ENCODE data around the gene CACNA2D4. TPM values are rescaled to one million over a fixed set of nuclear protein-coding genes. Genes with fewer than 3 reads are reported as not detected.

Gene CACNA2D4
- total and polyA plus RNA-seq, 8 donors, result 1.5 to 6.5 (median 1.9) TPM

- Histone ChIP-seq H3K4me1 (no peaks in the 10 kb centered on the region), H3K27me3 (peaks cover 18 to 79% of the 10 kb centered on the region in 2 donors), H3K27ac (no peak overlapping the region), H3K9me3 (no peaks in the 10 kb centered on the region), H3K36me3 (no peaks in the 10 kb centered on the region), H3K4me3 (no peak overlapping the region)
- peak in 1 of 4 donors; percentile 22 for DNase-seq
- intact Hi-C loops (cut with DNase I), result no loop called here
- TF ChIP-seq CTCF (IDR thresholded peaks at IDR 0.05), result no peak
- ATAC-seq, result no peak
Observed at GRCh38 chr12:1828856-1829255, 89.6 kb downstream of the CACNA2D4 start.

- no peaks in the 10 kb centered on the region for H3K4me1 ChIP-seq
- ATAC-seq (no peak), DNase-seq (peak in 1 of 4 donors; percentile 62)
- H3K4me3 ChIP-seq, result no peak overlapping the region
- no peak overlapping the region for H3K27ac ChIP-seq
- intact Hi-C loops (cut with DNase I), result no loop called here
- H3K27me3 ChIP-seq, result peaks cover 18 to 79% of the 10 kb centered on the region in 2 donors
- TF ChIP-seq CTCF (IDR thresholded peaks at IDR 0.05), result no peak
- no peaks in the 10 kb centered on the region for H3K36me3 ChIP-seq
- no peaks in the 10 kb centered on the region for H3K9me3 ChIP-seq
Observed at GRCh38 chr12:1827826-1828805, 90.3 kb downstream of the CACNA2D4 start.

GRCh38 chr12:1826867-1827705 is 91.4 kb downstream of the CACNA2D4 start:
- no peak for ATAC-seq
- TF ChIP-seq CTCF (IDR thresholded peaks at IDR 0.05), result no peak
- peak in 1 of 4 donors; percentile 59 for DNase-seq
- Histone ChIP-seq H3K27me3 (peaks cover 19 to 80% of the 10 kb centered on the region in 2 donors), H3K9me3 (no peaks in the 10 kb centered on the region), H3K4me3 (no peak overlapping the region), H3K27ac (no peak overlapping the region), H3K36me3 (no peaks in the 10 kb centered on the region), H3K4me1 (no peaks in the 10 kb centered on the region)
- intact Hi-C loops (cut with DNase I), result no loop called here

GRCh38 chr12:1826401-1826800 is 92.1 kb downstream of the CACNA2D4 start:
- no peaks in the 10 kb centered on the region for H3K4me1 ChIP-seq
- DNase-seq, result peak in 1 of 4 donors; percentile 43
- H3K4me3 ChIP-seq, result no peak overlapping the region
- no peaks in the 10 kb centered on the region for H3K36me3 ChIP-seq
- H3K9me3 ChIP-seq, result no peaks in the 10 kb centered on the region
- H3K27me3 ChIP-seq, result peaks cover 19 to 80% of the 10 kb centered on the region in 2 donors
- intact Hi-C loops (cut with DNase I), result no loop called here
- H3K27ac ChIP-seq, result no peak overlapping the region
- no peak for TF ChIP-seq CTCF (IDR thresholded peaks at IDR 0.05)
- ATAC-seq, result no peak
